Mammary epithelial cell (primary cell): ENCODE data around the gene ADCY5.

Experiments used
- CTCF ChIP-seq, 2 donors: IDR thresholded peaks in 1 of 2; conservative IDR thresholded peaks in 1 of 2; 2 replicates each; pipeline ENCODE4 v1.5.1; 2011 to 2012; ENCODE audit warnings: inconsistent platforms in 2 of 2, low read length in 2 of 2, mild to moderate bottlenecking in 2 of 2, control low read depth in 1 of 2, low read depth in 1 of 2; ENCODE audit not compliant: insufficient read depth in 1 of 2; ENCODE audit errors: extremely low read depth in 1 of 2
- EZH2 ChIP-seq: IDR thresholded peaks from 2 replicates; pipeline ENCODE4 v1.6.1; 2012; ENCODE audit warnings: low read length, inconsistent platforms, borderline replicate concordance

- TF ChIP-seq CTCF (conservative IDR thresholded peaks at IDR 0.05 in 1 of 2, IDR thresholded peaks at IDR 0.05 in 1 of 2; ENCODE audit: extremely low read depth in 1 of 2, insufficient read depth in 1 of 2, low read depth in 1 of 2, low read length in 2 of 2) (no peak), EZH2 (no peak)
Observed at GRCh38 chr3:123386477-123387040, 62.3 kb downstream of the ADCY5 start.
